ENCODE measurements around the gene ZYX. TPM values are rescaled to one million over a fixed set of nuclear protein-coding genes. Genes with fewer than 3 reads are reported as not detected.

ZYX gene
- polyA plus RNA-seq, 1 of the 3 experiments (the other 2 are of a cell fraction) = 271 TPM

DNA sequence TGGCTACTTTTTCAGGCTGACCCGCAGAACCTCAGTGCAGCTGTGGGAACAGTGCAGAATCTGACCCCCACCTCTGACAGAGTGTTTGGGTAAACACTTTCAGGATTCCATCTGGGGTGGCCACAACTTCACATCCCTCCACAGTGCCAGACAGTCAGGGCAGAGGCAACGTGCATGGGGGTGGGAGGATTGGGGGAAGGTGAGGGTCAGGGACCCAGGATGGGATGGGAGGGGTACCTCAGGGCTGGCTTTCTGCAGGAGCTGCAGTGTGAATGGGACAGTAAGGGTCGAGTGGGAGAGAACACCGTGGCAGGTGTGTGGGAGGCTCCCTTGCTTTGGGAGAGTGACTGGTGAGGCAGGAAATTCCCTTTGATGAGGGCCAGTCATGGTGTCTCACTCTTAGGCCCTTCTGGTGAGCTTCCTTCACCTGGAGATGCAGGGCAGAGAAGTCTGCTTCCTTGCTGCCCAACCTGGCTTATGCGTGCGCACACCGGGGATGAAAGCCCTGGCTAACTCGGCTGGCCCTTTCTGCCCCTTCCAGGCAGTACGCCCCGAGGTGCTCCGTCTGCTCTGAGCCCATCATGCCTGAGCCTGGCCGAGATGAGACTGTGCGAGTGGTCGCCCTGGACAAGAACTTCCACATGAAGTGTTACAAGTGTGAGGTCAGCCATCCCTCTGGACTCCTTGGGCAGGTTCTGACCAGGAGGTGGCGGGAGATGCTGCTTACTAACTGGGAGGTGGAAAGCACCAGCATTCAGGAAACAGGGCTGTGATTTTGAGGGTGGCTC, 8.4 kb downstream of the ZYX start:
- 91% methylated on average over 15 of the region's 15 CpGs for WGBS (ENCODE audit: low lambda C conversion rate)
- peak overlapping the region; percentile 100 for H3K4me2 ChIP-seq
- peaks cover 56 to 67% of the 10 kb centered on the region in 2 experiments for H3K36me3 ChIP-seq (replicated peaks in 1 of 2; ENCODE audit: control insufficient read depth in 1 of 2, insufficient read depth in 2 of 2, low read length in 1 of 2)
- no peaks in the 10 kb centered on the region for H3K27me3 ChIP-seq (ENCODE audit: insufficient read depth)
- peaks cover 12 to 55% of the 10 kb centered on the region in 2 experiments; a peak in 3 of 4 replicates for H3K4me1 ChIP-seq (ENCODE audit: control insufficient read depth in 1 of 2, insufficient read depth in 2 of 2, low read depth in 1 of 2, low read length in 1 of 2)
- DNase-seq = no peak
- H3K4me3 ChIP-seq (ENCODE audit: low read depth in 2 of 2, low read length in 1 of 2) = no peak overlapping the region
- ChIA-PET POLR2A (interaction anchor here (1.0 kb wide), 1 partner anchor 13 kb away, joined by 3 read pairs; no protein-coding TSS in a partner anchor), CTCF (interaction anchor here (1.0 to 8.3 kb wide), 7 partner anchors 9 to 174 kb away, joined by 4 to 43 read pairs (median 9); no protein-coding TSS in a partner anchor)
- no peak overlapping the region for H2AFZ ChIP-seq (ENCODE audit: low read depth)
- H3K9me3 ChIP-seq = no peaks in the 10 kb centered on the region
- peaks cover 49% of the 10 kb centered on the region for H3K79me2 ChIP-seq (ENCODE audit: insufficient read depth)
- peaks cover 86% of the 10 kb centered on the region for H4K20me1 ChIP-seq (ENCODE audit: insufficient read depth)
- H3K27ac ChIP-seq (ENCODE audit: low read depth in 2 of 2, low read length in 1 of 2) = peak overlapping the region in 1 of 2 experiments; percentile 75; a peak in 1 of 4 replicates
- peaks cover 82% of the 10 kb centered on the region for H3F3A ChIP-seq (replicated peaks; ENCODE audit: insufficient read depth)
- H3K9ac ChIP-seq = no peak overlapping the region
- no peaks in the 10 kb centered on the region for H3K9me2 ChIP-seq
- TF ChIP-seq ELF1 (IDR thresholded peaks at IDR 0.05) = no peak
- peak; percentile 0; the same call in 1 of the 2 replicates for TF ChIP-seq POLR2AphosphoS5 (IDR thresholded peaks at IDR 0.05; ENCODE audit: low read depth, low read length)
- TF ChIP-seq RAD21 (IDR thresholded peaks at IDR 0.05; ENCODE audit: low read length) = no peak
- TF ChIP-seq, protein P1, sequence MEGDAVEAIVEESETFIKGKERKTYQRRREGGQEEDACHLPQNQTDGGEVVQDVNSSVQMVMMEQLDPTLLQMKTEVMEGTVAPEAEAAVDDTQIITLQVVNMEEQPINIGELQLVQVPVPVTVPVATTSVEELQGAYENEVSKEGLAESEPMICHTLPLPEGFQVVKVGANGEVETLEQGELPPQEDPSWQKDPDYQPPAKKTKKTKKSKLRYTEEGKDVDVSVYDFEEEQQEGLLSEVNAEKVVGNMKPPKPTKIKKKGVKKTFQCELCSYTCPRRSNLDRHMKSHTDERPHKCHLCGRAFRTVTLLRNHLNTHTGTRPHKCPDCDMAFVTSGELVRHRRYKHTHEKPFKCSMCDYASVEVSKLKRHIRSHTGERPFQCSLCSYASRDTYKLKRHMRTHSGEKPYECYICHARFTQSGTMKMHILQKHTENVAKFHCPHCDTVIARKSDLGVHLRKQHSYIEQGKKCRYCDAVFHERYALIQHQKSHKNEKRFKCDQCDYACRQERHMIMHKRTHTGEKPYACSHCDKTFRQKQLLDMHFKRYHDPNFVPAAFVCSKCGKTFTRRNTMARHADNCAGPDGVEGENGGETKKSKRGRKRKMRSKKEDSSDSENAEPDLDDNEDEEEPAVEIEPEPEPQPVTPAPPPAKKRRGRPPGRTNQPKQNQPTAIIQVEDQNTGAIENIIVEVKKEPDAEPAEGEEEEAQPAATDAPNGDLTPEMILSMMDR (IDR thresholded peaks at IDR 0.05) = peak; percentile 33
- TF ChIP-seq, protein P2, sequence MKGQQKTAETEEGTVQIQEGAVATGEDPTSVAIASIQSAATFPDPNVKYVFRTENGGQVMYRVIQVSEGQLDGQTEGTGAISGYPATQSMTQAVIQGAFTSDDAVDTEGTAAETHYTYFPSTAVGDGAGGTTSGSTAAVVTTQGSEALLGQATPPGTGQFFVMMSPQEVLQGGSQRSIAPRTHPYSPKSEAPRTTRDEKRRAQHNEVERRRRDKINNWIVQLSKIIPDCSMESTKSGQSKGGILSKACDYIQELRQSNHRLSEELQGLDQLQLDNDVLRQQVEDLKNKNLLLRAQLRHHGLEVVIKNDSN (IDR thresholded peaks at IDR 0.05; ENCODE audit: borderline replicate concordance, low read depth) = no peak

DNA sequence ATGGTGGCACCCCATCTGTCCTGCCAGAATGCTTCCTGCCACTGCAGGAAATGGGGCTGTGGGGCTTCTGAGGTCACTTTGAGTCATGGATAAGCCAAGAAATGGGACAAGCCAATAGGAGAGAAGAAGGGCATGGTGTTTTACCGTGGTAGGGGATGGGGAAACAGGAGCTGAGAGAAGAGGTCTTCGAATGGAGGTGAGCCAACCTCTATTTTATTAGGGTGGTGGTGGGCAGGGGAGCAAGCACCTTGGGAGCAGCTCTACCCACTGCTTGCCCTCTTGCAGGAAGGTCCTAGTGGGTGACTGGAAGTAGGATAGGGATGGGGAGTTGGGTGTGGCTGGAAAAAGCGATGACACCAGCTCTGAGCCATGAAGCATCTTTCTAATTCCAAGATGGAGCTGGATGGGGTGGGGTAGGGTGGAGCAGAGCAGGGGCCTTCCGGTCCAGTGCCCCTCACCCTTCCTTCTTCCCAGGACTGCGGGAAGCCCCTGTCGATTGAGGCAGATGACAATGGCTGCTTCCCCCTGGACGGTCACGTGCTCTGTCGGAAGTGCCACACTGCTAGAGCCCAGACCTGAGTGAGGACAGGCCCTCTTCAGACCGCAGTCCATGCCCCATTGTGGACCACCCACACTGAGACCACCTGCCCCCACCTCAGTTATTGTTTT, 9.1 kb downstream of the ZYX start:
- peaks cover 12 to 49% of the 10 kb centered on the region in 2 experiments; a peak in 3 of 4 replicates for H3K4me1 ChIP-seq (ENCODE audit: control insufficient read depth in 1 of 2, insufficient read depth in 2 of 2, low read depth in 1 of 2, low read length in 1 of 2)
- WGBS (ENCODE audit: low lambda C conversion rate) = 91% methylated on average over 5 of the region's 10 CpGs
- DNase-seq = no peak
- CTCF ChIA-PET = interaction anchor here (1.3 to 8.3 kb wide), 5 partner anchors 10 to 150 kb away, joined by 5 to 43 read pairs (median 9); no protein-coding TSS in a partner anchor
- peaks cover 78% of the 10 kb centered on the region for H4K20me1 ChIP-seq (ENCODE audit: insufficient read depth)
- H3K9ac ChIP-seq = no peak overlapping the region
- peak overlapping the region in 1 of 2 experiments; percentile 75; a peak in 1 of 4 replicates for H3K27ac ChIP-seq (ENCODE audit: low read depth in 2 of 2, low read length in 1 of 2)
- H3K9me3 ChIP-seq = no peaks in the 10 kb centered on the region
- peaks cover 41% of the 10 kb centered on the region for H3K79me2 ChIP-seq (ENCODE audit: insufficient read depth)
- no peak overlapping the region for H2AFZ ChIP-seq (ENCODE audit: low read depth)
- 0 out of 2 replicates have a peak, but pooled peaks have one; percentile 2 for TF ChIP-seq POLR2AphosphoS5 (IDR thresholded peaks at IDR 0.05; ENCODE audit: low read depth, low read length)
- TF ChIP-seq, protein P1 (IDR thresholded peaks at IDR 0.05) = no peak
- H3K9me2 ChIP-seq = no peaks in the 10 kb centered on the region
- peaks cover 79% of the 10 kb centered on the region for H3F3A ChIP-seq (replicated peaks; ENCODE audit: insufficient read depth)
- H3K4me2 ChIP-seq = no peak overlapping the region; the same call in 1 of the 2 replicates
- H3K4me3 ChIP-seq (ENCODE audit: low read depth in 2 of 2, low read length in 1 of 2) = no peak overlapping the region
- H3K27me3 ChIP-seq (ENCODE audit: insufficient read depth) = no peaks in the 10 kb centered on the region
- H3K36me3 ChIP-seq (replicated peaks in 1 of 2; ENCODE audit: control insufficient read depth in 1 of 2, insufficient read depth in 2 of 2, low read length in 1 of 2) = peaks cover 56 to 60% of the 10 kb centered on the region in 2 experiments
- POLR2A ChIA-PET = no interaction called here
